Upper lobe of right lung (tissue), 1 donor: ENCODE data around the gene PHF2. TPM values are rescaled to one million over a fixed set of nuclear protein-coding genes. Genes with fewer than 3 reads are reported as not detected.

Experiments used
- ATAC-seq: fragments of 200-7000 bp; cut with Tn5 transposase; one replicate; pipeline ENCODE4 v1.9.1; 2020; ENCODE audit warnings: mild to moderate bottlenecking, moderate library complexity
- DNase-seq: peaks from one replicate; pipeline ENCODE4 v3.0.0-alpha.2; 2020
- H3K27ac ChIP-seq: fragments of 200-600 bp; one replicate; pipeline ENCODE4 v1.8.0; 2022
- H3K27me3 ChIP-seq: fragments of 200-600 bp; one replicate; pipeline ENCODE4 v1.8.0; 2022; ENCODE audit warnings: mild to moderate bottlenecking
- H3K36me3 ChIP-seq: fragments of 200-600 bp; one replicate; pipeline ENCODE4 v1.8.0; 2022
- H3K4me1 ChIP-seq: fragments of 200-600 bp; one replicate; pipeline ENCODE4 v1.8.0; 2022
- H3K4me3 ChIP-seq: fragments of 200-600 bp; one replicate; pipeline ENCODE4 v1.8.0; 2022; ENCODE audit warnings: mild to moderate bottlenecking
- H3K9me3 ChIP-seq: fragments of 200-600 bp; one replicate; pipeline ENCODE4 v1.8.0; 2022
- CTCF ChIP-seq: fragments of 200-600 bp; IDR thresholded peaks from one replicate; pipeline ENCODE4 v1.8.0; 2022; ENCODE audit warnings: antibody characterized with exemption
- intact Hi-C: fragments of 100-400 bp; cut with DNase I; formaldehyde crosslinking; loops from one replicate; pipeline ENCODE4 v1.11.0; 2022
- total RNA-seq: library from RNA; stranded (reverse); fragmentation: NEBNext Ultra II Directional; extraction: Animal tissue kit (Norgen Biotek cat#: 25700); gene quantifications from one replicate; pipeline ENCODE4 v1.2.1, GENCODE V29; 2021
- donor health status: DM: no; HTN: yes; CAD: no; lungs with severe emphysema.

The PHF2 gene
- total RNA-seq, 1 donor from 2014 or later = 37.0 TPM

GRCh38 chr9:93684806-93685543 lies 108.6 kb downstream of the PHF2 start:
- TF ChIP-seq CTCF = no peak
- Histone ChIP-seq H3K4me1 (no peaks in the 10 kb centered on the region), H3K9me3 (peaks cover 12% of the 10 kb centered on the region), H3K36me3 (no peaks in the 10 kb centered on the region), H3K27me3 (no peaks in the 10 kb centered on the region), H3K27ac (no peak overlapping the region), H3K4me3 (no peak overlapping the region)
- DNase-seq (peak; percentile 29), ATAC-seq (no peak)
- intact Hi-C loops = loop anchor here (10.0 kb wide), 1 partner anchor 280 kb away; no protein-coding TSS in a partner anchor

- Histone ChIP-seq H3K36me3 (no peaks in the 10 kb centered on the region), H3K27ac (no peak overlapping the region), H3K27me3 (no peaks in the 10 kb centered on the region), H3K4me3 (no peak overlapping the region), H3K9me3 (peaks cover 12% of the 10 kb centered on the region), H3K4me1 (no peaks in the 10 kb centered on the region)
- peak; percentile 58 for DNase-seq
- no peak for TF ChIP-seq CTCF
- intact Hi-C loops = loop anchor here (10.0 kb wide), 1 partner anchor 278 kb away; no protein-coding TSS in a partner anchor
- ATAC-seq = peak; percentile 12
Measured at GRCh38 chr9:93686127-93686879, 109.9 kb downstream of the PHF2 start.

- DNase-seq = peak; percentile 49
- intact Hi-C loops = loop anchor here (10.0 kb wide), 1 partner anchor 278 kb away; no protein-coding TSS in a partner anchor
- H3K9me3 ChIP-seq = peaks cover 12% of the 10 kb centered on the region
- no peak overlapping the region for H3K4me3 ChIP-seq
- no peaks in the 10 kb centered on the region for H3K4me1 ChIP-seq
- no peak for TF ChIP-seq CTCF
- ATAC-seq = no peak
- no peaks in the 10 kb centered on the region for H3K27me3 ChIP-seq
- H3K27ac ChIP-seq = no peak overlapping the region
- no peaks in the 10 kb centered on the region for H3K36me3 ChIP-seq
Measured at GRCh38 chr9:93686880-93687236, 110.5 kb downstream of the PHF2 start.

- Histone ChIP-seq H3K9me3 (peaks cover 12% of the 10 kb centered on the region), H3K27ac (no peak overlapping the region), H3K4me3 (no peak overlapping the region), H3K36me3 (no peaks in the 10 kb centered on the region), H3K4me1 (no peaks in the 10 kb centered on the region), H3K27me3 (no peaks in the 10 kb centered on the region)
- DNase-seq = no peak
- ATAC-seq = no peak
- no peak for TF ChIP-seq CTCF
- intact Hi-C loops = no loop called here
Measured at GRCh38 chr9:93690618-93691017, 114.2 kb downstream of the PHF2 start.

GRCh38 chr9:93693129-93693528 lies 116.7 kb downstream of the PHF2 start:
- no peak for TF ChIP-seq CTCF
- DNase-seq (no peak), ATAC-seq (no peak)
- Histone ChIP-seq H3K36me3 (no peaks in the 10 kb centered on the region), H3K4me3 (no peak overlapping the region), H3K27ac (no peak overlapping the region), H3K4me1 (no peaks in the 10 kb centered on the region), H3K9me3 (peaks cover 10% of the 10 kb centered on the region), H3K27me3 (no peaks in the 10 kb centered on the region)
- intact Hi-C loops = no loop called here
